HUES48 (cell line): ENCODE measurements around the gene TMEM50A.
A peak's percentile ranks its signal among the peaks of the same experiment; 100 is the strongest.
"Not testable (repeated sequence)": the region's sequence is repeated elsewhere in the genome, so short reads cannot be mapped to it uniquely, and the experiment has no call there.

Experiments
- H3K27ac ChIP-seq: one replicate; pipeline ENCODE4 v1.7.0; 2013; ENCODE audit warnings: low read depth, low read length, inconsistent platforms
- H3K27me3 ChIP-seq: 2 replicates; pipeline ENCODE4 v1.6.1; 2013; ENCODE audit warnings: mild to moderate bottlenecking, low read length; ENCODE audit not compliant: control insufficient read depth, insufficient read depth
- H3K36me3 ChIP-seq: 2 replicates; pipeline ENCODE4 v1.6.1; 2013; ENCODE audit warnings: low read length; ENCODE audit not compliant: control insufficient read depth, insufficient read depth
- H3K4me1 ChIP-seq: 2 replicates; pipeline ENCODE4 v1.6.1; 2013; ENCODE audit warnings: mild to moderate bottlenecking, low read length; ENCODE audit not compliant: control insufficient read depth, insufficient read depth
- H3K4me3 ChIP-seq: 2 replicates; pipeline ENCODE4 v1.5.1; 2013; ENCODE audit warnings: mild to moderate bottlenecking, low read depth, low read length
- H3K9ac ChIP-seq: 2 replicates; pipeline ENCODE4 v1.6.1; 2013; ENCODE audit warnings: mild to moderate bottlenecking, low read depth, low read length, moderate library complexity
- H3K9me3 ChIP-seq: 2 replicates; pipeline ENCODE4 v1.6.1; 2013; ENCODE audit warnings: low read length; ENCODE audit not compliant: control insufficient read depth, insufficient read depth

Gene TMEM50A

DNA sequence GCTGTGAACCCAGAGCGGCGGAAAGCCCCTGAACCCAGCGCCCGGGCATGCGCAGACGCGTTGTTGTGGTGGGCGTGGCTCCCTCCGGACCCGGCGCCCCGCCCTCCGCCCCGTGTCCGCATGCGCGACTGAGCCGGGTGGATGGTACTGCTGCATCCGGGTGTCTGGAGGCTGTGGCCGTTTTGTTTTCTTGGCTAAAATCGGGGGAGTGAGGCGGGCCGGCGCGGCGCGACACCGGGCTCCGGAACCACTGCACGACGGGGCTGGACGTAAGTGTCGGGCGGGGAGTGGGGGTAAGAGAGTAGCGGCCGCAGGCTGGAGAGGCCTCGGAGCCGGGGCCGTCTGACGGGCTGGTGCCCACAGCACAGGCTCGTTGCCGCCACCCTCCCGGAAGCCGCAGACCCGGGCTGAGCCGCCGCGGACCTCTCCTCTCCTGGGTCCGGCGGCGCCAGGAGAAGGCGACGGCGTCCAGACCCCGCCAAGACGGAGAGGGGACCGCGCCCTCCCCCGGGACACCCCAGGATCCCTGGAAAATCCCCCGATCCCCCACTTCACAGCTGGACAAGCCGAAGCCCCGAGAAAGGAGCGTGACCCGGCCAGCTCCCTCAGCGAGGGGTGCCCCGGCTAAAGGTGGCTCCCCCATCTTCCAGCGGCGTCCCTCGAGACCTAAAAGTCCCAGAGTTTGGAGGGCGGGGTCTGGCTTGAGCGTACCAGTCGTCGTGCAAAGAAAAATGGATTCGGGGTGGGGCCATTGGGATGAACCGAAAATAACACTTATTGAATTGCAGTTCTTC lies at the start of gene TMEM50A:
TMEM50A (plus strand) TSS at position 147 of the 794 bp plus-strand sequence. CDS start 2,153 bp downstream, outside the sequence.
- peak within 1 kb of the TSS; percentile 87 for H3K9ac ChIP-seq
- H3K36me3 ChIP-seq, result peaks cover 8% of the 10 kb centered on the region
- H3K27me3 ChIP-seq, result no peaks in the 10 kb centered on the region
- peaks cover 6% of the 10 kb centered on the region; the same call in 1 of the 2 replicates for H3K4me1 ChIP-seq
- no peaks in the 10 kb centered on the region for H3K9me3 ChIP-seq
- H3K4me3 ChIP-seq, result peak within 1 kb of the TSS; percentile 98
- H3K27ac ChIP-seq, result peak within 1 kb of the TSS; percentile 98

DNA sequence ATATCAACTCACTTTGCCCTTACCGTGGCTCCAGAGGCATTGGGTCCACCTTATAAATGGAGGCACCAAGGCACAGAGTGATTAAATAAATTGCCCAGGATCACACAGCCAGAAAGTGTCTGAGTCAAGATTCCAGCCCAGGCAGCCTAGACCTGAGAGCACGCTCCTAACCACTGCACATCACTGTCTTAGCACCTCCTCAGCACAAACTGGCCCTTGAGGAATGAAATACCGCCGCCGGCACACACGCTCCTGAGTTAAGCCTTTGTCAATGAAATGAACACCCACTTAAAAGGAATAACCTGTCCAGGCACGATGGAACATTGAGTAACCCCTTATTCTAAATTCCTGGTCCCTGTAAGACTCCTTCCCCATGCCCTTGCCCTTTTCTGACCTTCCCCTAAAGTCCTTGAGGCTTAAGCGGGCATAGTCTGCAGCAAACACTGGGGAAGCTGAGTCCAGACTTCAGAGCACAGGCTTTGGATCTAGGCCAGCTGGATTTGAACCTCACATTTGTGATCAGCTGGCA lies 49.5 kb upstream of the TMEM50A start:
- not testable (repeated sequence) for H3K4me3 ChIP-seq, H3K4me1 ChIP-seq, H3K9ac ChIP-seq, H3K27me3 ChIP-seq, H3K36me3 ChIP-seq, H3K9me3 ChIP-seq, H3K27ac ChIP-seq

DNA sequence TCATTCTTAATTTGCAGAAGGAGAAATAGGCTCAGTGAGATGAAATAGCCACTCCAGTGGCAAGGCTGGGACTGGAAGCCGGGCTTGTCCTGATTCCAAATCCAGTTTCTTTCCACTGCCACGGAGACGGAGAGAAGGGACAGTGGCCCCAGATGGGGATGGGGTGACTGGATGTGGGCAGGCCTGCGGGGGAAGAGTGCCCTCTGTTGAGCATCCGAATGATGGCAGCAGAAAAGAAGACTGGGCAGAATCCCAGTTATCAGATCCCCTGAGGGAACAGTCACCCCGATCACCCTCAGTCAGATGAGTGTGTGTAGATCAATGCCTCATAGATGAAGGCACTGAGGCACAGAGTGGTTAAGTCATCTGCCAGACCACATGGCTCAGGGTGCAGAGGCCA lies 48.1 kb upstream of the TMEM50A start:
- H3K4me3 ChIP-seq, H3K27ac ChIP-seq, H3K36me3 ChIP-seq, H3K9me3 ChIP-seq, H3K4me1 ChIP-seq, H3K9ac ChIP-seq, H3K27me3 ChIP-seq: not testable (repeated sequence)

- not testable (repeated sequence) for H3K4me1 ChIP-seq, H3K9ac ChIP-seq, H3K27me3 ChIP-seq, H3K36me3 ChIP-seq, H3K27ac ChIP-seq, H3K9me3 ChIP-seq, H3K4me3 ChIP-seq
Measured at GRCh38 chr1:25293426-25293825, 44.7 kb upstream of the TMEM50A start.

GRCh38 chr1:25294889-25295826 lies 43.0 kb upstream of the TMEM50A start:
- H3K27me3 ChIP-seq, H3K36me3 ChIP-seq, H3K27ac ChIP-seq, H3K9ac ChIP-seq, H3K4me1 ChIP-seq, H3K4me3 ChIP-seq, H3K9me3 ChIP-seq: not testable (repeated sequence)

GRCh38 chr1:25296501-25296900 lies 41.6 kb upstream of the TMEM50A start:
- H3K4me3 ChIP-seq, H3K9ac ChIP-seq, H3K4me1 ChIP-seq, H3K36me3 ChIP-seq, H3K27me3 ChIP-seq, H3K27ac ChIP-seq, H3K9me3 ChIP-seq: not testable (repeated sequence)

GRCh38 chr1:25300729-25301128 lies 37.4 kb upstream of the TMEM50A start:
- H3K4me3 ChIP-seq, H3K27me3 ChIP-seq, H3K9me3 ChIP-seq, H3K27ac ChIP-seq, H3K9ac ChIP-seq, H3K36me3 ChIP-seq, H3K4me1 ChIP-seq: not testable (repeated sequence)

GRCh38 chr1:25302330-25302729 lies 35.8 kb upstream of the TMEM50A start:
- not testable (repeated sequence) for H3K27ac ChIP-seq, H3K9ac ChIP-seq, H3K4me3 ChIP-seq, H3K9me3 ChIP-seq, H3K4me1 ChIP-seq, H3K27me3 ChIP-seq, H3K36me3 ChIP-seq

DNA sequence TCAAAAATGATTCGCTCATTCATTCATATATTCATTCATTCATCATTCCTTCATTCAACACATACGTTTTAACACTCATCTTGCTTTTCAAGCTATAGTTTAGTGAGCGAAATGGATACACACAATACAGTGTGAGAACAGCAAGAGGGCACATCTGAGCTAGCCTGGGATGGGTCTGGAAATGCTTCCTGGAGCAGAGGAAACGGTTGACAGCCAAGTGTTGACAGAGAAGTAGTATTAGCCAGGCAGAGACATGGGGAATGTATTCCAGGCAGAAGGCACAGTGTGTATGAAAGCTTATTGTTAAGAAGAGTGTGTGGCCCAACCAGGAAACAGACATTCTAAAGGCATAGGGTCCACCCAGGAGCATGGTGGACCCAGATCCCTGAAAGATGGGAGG lies 33.2 kb upstream of the TMEM50A start:
- not testable (repeated sequence) for H3K9me3 ChIP-seq, H3K36me3 ChIP-seq, H3K27me3 ChIP-seq, H3K4me1 ChIP-seq, H3K9ac ChIP-seq, H3K27ac ChIP-seq, H3K4me3 ChIP-seq

DNA sequence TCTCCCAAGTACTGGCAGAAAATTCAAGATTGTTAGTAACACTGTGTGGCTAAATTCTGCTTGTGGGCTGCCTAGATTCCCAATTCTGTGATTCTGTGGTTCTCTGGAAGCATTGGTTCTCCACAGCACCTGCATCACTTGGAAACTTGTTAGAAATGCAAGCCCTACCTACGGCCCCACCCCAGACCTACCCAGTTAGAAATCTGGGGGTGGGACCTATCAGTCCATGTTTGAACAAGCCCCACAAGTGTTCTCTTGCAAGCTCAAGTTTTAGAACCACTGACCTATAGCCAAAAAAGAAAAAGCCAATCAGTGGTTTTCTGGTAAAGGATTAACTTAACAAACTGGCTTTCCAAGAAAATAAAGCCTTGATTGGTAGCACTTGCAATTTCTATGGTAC lies 30.0 kb upstream of the TMEM50A start:
- not testable (repeated sequence) for H3K4me1 ChIP-seq, H3K9ac ChIP-seq, H3K4me3 ChIP-seq, H3K9me3 ChIP-seq, H3K27ac ChIP-seq, H3K27me3 ChIP-seq, H3K36me3 ChIP-seq

DNA sequence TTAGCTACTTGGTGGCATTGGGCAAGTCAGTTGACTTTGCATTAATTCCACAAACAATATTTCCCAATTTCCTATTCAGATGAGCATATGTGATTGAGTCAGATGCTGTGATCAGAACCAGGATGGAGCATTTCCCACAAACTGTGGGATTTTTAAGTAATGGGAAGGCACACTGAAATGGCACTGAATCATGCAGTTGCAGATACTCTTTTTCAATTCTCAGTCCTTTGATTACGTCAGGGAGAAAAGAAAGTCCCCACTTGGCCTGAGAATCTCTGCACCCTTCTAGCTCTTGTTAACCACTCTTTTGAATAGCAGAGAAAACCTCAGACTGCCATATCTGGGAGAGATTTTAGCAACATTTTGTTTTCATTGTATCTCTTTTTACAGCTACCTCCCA lies 29.0 kb upstream of the TMEM50A start:
- not testable (repeated sequence) for H3K4me1 ChIP-seq, H3K27me3 ChIP-seq, H3K9ac ChIP-seq

More for the DNA sequence above, 29.0 kb upstream of the TMEM50A start:
- not testable (repeated sequence) for H3K36me3 ChIP-seq, H3K4me3 ChIP-seq, H3K9me3 ChIP-seq, H3K27ac ChIP-seq
